BLaER1 treated with 17β-estradiol and CSF1 and Interleukin-3, amounts not matched to agents 10 nM and 100 nM (cell line): Measurements from ENCODE around the gene GRIP2.

Experiments
- H3K27ac ChIP-seq, 11 experiments: shearing (Covaris generic); formaldehyde crosslinking; 2 replicates each; pipeline ENCODE4 v1.8.1; 2022
- H3K27me3 ChIP-seq, 11 experiments: shearing (Covaris generic); formaldehyde crosslinking; 2 replicates each; pipeline ENCODE4 v1.8.1; 2022
- H3K36me3 ChIP-seq, 11 experiments: shearing (Covaris generic); formaldehyde crosslinking; 2 replicates each; pipeline ENCODE4 v1.8.1; 2022
- H3K4me1 ChIP-seq, 10 experiments: shearing (Covaris generic); formaldehyde crosslinking; 2 replicates each; pipeline ENCODE4 v1.8.1; 2022
- H3K4me2 ChIP-seq, 11 experiments: shearing (Covaris generic); formaldehyde crosslinking; 2 replicates each; pipeline ENCODE4 v1.8.1; 2022
- H3K4me3 ChIP-seq, 10 experiments: shearing (Covaris generic); formaldehyde crosslinking; 2 replicates each; pipeline ENCODE4 v1.8.1; 2022
- H3K9ac ChIP-seq, 11 experiments: shearing (Covaris generic); formaldehyde crosslinking; 2 replicates each; pipeline ENCODE4 v1.8.1; 2022
- H3K9me3 ChIP-seq, 11 experiments: shearing (Covaris generic); formaldehyde crosslinking; replicated peaks in 1 of 11; 2 replicates each; pipeline ENCODE4 v1.8.1; 2022
- H4K20me1 ChIP-seq, 11 experiments: shearing (Covaris generic); formaldehyde crosslinking; 2 replicates each; pipeline ENCODE4 v1.8.1; 2022
- Cebpa-rat ChIP-seq, 11 experiments: shearing (Covaris generic); IDR thresholded peaks; 2 replicates each; pipeline ENCODE4 v1.8.1; 2022

The GRIP2 gene

GRCh38 chr3:14476583-14477265 is 63.4 kb downstream of the GRIP2 start:
- no peak overlapping the region for H3K4me3 ChIP-seq
- peaks cover 0 to 39% (median 8%) of the 10 kb centered on the region in 11 experiments; a peak in 10 of 22 replicates for H3K27me3 ChIP-seq
- H3K4me2 ChIP-seq: no peak overlapping the region
- H4K20me1 ChIP-seq: peaks cover 5 to 100% (median 81%) of the 10 kb centered on the region in 11 experiments; a peak in 21 of 22 replicates
- H3K9me3 ChIP-seq: no peaks in the 10 kb centered on the region
- no peak overlapping the region for H3K9ac ChIP-seq
- peaks cover 84 to 100% (median 99%) of the 10 kb centered on the region in 11 experiments for H3K36me3 ChIP-seq
- peaks cover 6 to 14% (median 12%) of the 10 kb centered on the region in 10 experiments; a peak in 19 of 20 replicates for H3K4me1 ChIP-seq
- TF ChIP-seq Cebpa-rat (IDR thresholded peaks at IDR 0.05): no peak
- H3K27ac ChIP-seq: no peak overlapping the region

- no peak for TF ChIP-seq Cebpa-rat (IDR thresholded peaks at IDR 0.05)
- no peak overlapping the region for H3K4me2 ChIP-seq
- H3K27me3 ChIP-seq: peaks cover 0 to 50% (median 8%) of the 10 kb centered on the region in 11 experiments; a peak in 10 of 22 replicates
- H3K27ac ChIP-seq: no peak overlapping the region
- no peak overlapping the region for H3K9ac ChIP-seq
- H3K4me3 ChIP-seq: no peak overlapping the region
- H3K4me1 ChIP-seq: peaks cover 16 to 22% (median 19%) of the 10 kb centered on the region in 10 experiments
- H4K20me1 ChIP-seq: peaks cover 13 to 100% (median 87%) of the 10 kb centered on the region in 11 experiments; a peak in 21 of 22 replicates
- H3K36me3 ChIP-seq: peaks cover 82 to 100% (median 96%) of the 10 kb centered on the region in 11 experiments
- H3K9me3 ChIP-seq: no peaks in the 10 kb centered on the region
These were observed 64.5 kb downstream of the GRIP2 start for GRCh38 chr3:14475621-14476020.

GRCh38 chr3:14474363-14475081 is 65.6 kb downstream of the GRIP2 start:
- peaks cover 16 to 100% (median 93%) of the 10 kb centered on the region in 11 experiments; a peak in 21 of 22 replicates for H4K20me1 ChIP-seq
- H3K4me3 ChIP-seq: no peak overlapping the region
- no peak overlapping the region for H3K27ac ChIP-seq
- H3K4me2 ChIP-seq: no peak overlapping the region
- H3K4me1 ChIP-seq: peaks cover 16 to 24% (median 19%) of the 10 kb centered on the region in 10 experiments
- peaks cover 0 to 61% (median 8%) of the 10 kb centered on the region in 11 experiments; a peak in 11 of 22 replicates for H3K27me3 ChIP-seq
- H3K9ac ChIP-seq: no peak overlapping the region
- TF ChIP-seq Cebpa-rat (IDR thresholded peaks at IDR 0.05): no peak
- peaks cover 83 to 100% (median 96%) of the 10 kb centered on the region in 11 experiments for H3K36me3 ChIP-seq
- no peaks in the 10 kb centered on the region for H3K9me3 ChIP-seq

- Histone ChIP-seq H3K9ac (no peak overlapping the region), H4K20me1 (peaks cover 16 to 100% (median 96%) of the 10 kb centered on the region in 11 experiments; a peak in 21 of 22 replicates), H3K4me1 (peaks cover 16 to 24% (median 19%) of the 10 kb centered on the region in 10 experiments), H3K4me2 (no peak overlapping the region), H3K27me3 (peaks cover 0 to 68% (median 8%) of the 10 kb centered on the region in 11 experiments; a peak in 11 of 22 replicates), H3K36me3 (peaks cover 83 to 100% (median 96%) of the 10 kb centered on the region in 11 experiments), H3K4me3 (no peak overlapping the region), H3K9me3 (no peaks in the 10 kb centered on the region), H3K27ac (no peak overlapping the region)
- no peak for TF ChIP-seq Cebpa-rat (IDR thresholded peaks at IDR 0.05)
These were observed 66.7 kb downstream of the GRIP2 start for GRCh38 chr3:14473411-14473891.

- Histone ChIP-seq H3K36me3 (peaks cover 78 to 100% (median 93%) of the 10 kb centered on the region in 11 experiments), H3K27ac (no peak overlapping the region), H3K27me3 (peaks cover 0 to 68% (median 8%) of the 10 kb centered on the region in 11 experiments; a peak in 11 of 22 replicates), H3K4me3 (no peak overlapping the region), H3K9ac (peak overlapping the region in 3 of 11 experiments; percentile 8 to 48 (median 8); a peak in 2 of 22 replicates), H4K20me1 (peaks cover 16 to 100% (median 94%) of the 10 kb centered on the region in 11 experiments; a peak in 21 of 22 replicates), H3K4me2 (peak overlapping the region in 10 of 11 experiments; percentile 4 to 76 (median 62); a peak in 19 of 22 replicates), H3K4me1 (peaks cover 16 to 24% (median 19%) of the 10 kb centered on the region in 10 experiments), H3K9me3 (no peaks in the 10 kb centered on the region)
- TF ChIP-seq Cebpa-rat (IDR thresholded peaks at IDR 0.05): no peak
These were observed 67.4 kb downstream of the GRIP2 start for GRCh38 chr3:14472471-14473351.

- Histone ChIP-seq H3K27ac (no peak overlapping the region), H3K36me3 (peaks cover 68 to 100% (median 93%) of the 10 kb centered on the region in 11 experiments)
- TF ChIP-seq Cebpa-rat (IDR thresholded peaks at IDR 0.05): no peak
These were observed 68.5 kb downstream of the GRIP2 start for GRCh38 chr3:14471690-14472089.

GRCh38 chr3:14471016-14471415 is 69.1 kb downstream of the GRIP2 start:
- Histone ChIP-seq H3K4me2 (peak overlapping the region in 9 of 11 experiments; percentile 4 to 76 (median 63); a peak in 13 of 22 replicates), H3K36me3 (peaks cover 67 to 100% (median 92%) of the 10 kb centered on the region in 11 experiments), H3K4me3 (no peak overlapping the region)

More at GRCh38 chr3:14471690-14472089, 68.5 kb downstream of the GRIP2 start:
- peak overlapping the region in 3 of 11 experiments; percentile 4 to 48 (median 15); a peak in 2 of 22 replicates for H3K9ac ChIP-seq
- H3K4me3 ChIP-seq: no peak overlapping the region
- peaks cover 16 to 100% (median 96%) of the 10 kb centered on the region in 11 experiments; a peak in 21 of 22 replicates for H4K20me1 ChIP-seq
- H3K27me3 ChIP-seq: peaks cover 0 to 68% (median 8%) of the 10 kb centered on the region in 11 experiments; a peak in 11 of 22 replicates
- H3K9me3 ChIP-seq: no peaks in the 10 kb centered on the region
- H3K4me1 ChIP-seq: peaks cover 16 to 24% (median 19%) of the 10 kb centered on the region in 10 experiments
- H3K4me2 ChIP-seq: peak overlapping the region; percentile 4 to 76 (median 61); a peak in 20 of 22 replicates

More at GRCh38 chr3:14471016-14471415, 69.1 kb downstream of the GRIP2 start:
- H4K20me1 ChIP-seq: peaks cover 16 to 100% (median 95%) of the 10 kb centered on the region in 11 experiments; a peak in 21 of 22 replicates
- H3K9me3 ChIP-seq: no peaks in the 10 kb centered on the region
- H3K4me1 ChIP-seq: peaks cover 16 to 24% (median 19%) of the 10 kb centered on the region in 10 experiments
- peaks cover 0 to 68% (median 8%) of the 10 kb centered on the region in 11 experiments; a peak in 11 of 22 replicates for H3K27me3 ChIP-seq
- H3K9ac ChIP-seq: peak overlapping the region in 2 of 11 experiments; percentile 4 to 48; a peak in 3 of 22 replicates
- no peak overlapping the region for H3K27ac ChIP-seq
- TF ChIP-seq Cebpa-rat (IDR thresholded peaks at IDR 0.05): no peak
